ENCODE results near the gene LMBR1. TPM values are rescaled to one million over a fixed set of nuclear protein-coding genes. Genes with fewer than 3 reads are reported as not detected.

Gene LMBR1
- total RNA-seq, 2 experiments from 2014 or later: 42.7 to 50.6 TPM

GRCh38 chr7:156665101-156665500, 227.9 kb downstream of the LMBR1 start:
- Mint-ChIP-seq H3K27me3 (no peaks in the 10 kb centered on the region), H3K4me3 (no peak overlapping the region), H3K27ac (no peak overlapping the region), H3K9me3 (no peaks in the 10 kb centered on the region), H3K4me1 (ENCODE audit: low read depth) (no peaks in the 10 kb centered on the region), H3K36me3 (ENCODE audit: low read depth) (no peaks in the 10 kb centered on the region)
- ATAC-seq (no peak), DNase-seq (no peak)
- ChIA-PET POLR2A (no interaction called here), CTCF (interaction anchor here (1.1 kb wide), 2 partner anchors 13 to 15 kb away, joined by 3 read pairs; no protein-coding TSS in a partner anchor)
- intact Hi-C loops (cut with micrococcal nuclease): no loop called here
- TF ChIP-seq CTCF (IDR thresholded peaks at IDR 0.05): no peak

GRCh38 chr7:156662277-156662676, 230.7 kb downstream of the LMBR1 start:
- Mint-ChIP-seq H3K9me3 (no peaks in the 10 kb centered on the region), H3K27ac (no peak overlapping the region), H3K4me1 (ENCODE audit: low read depth) (peaks cover 2% of the 10 kb centered on the region), H3K36me3 (ENCODE audit: low read depth) (no peaks in the 10 kb centered on the region), H3K4me3 (no peak overlapping the region), H3K27me3 (peaks cover 10% of the 10 kb centered on the region)
- TF ChIP-seq CTCF (IDR thresholded peaks at IDR 0.05): no peak
- intact Hi-C loops (cut with micrococcal nuclease): no loop called here
- DNase-seq (no peak), ATAC-seq (no peak)
- CTCF ChIA-PET: no interaction called here
- POLR2A ChIA-PET: no interaction called here

- intact Hi-C loops (cut with micrococcal nuclease): no loop called here
- Mint-ChIP-seq H3K36me3 (ENCODE audit: low read depth) (no peaks in the 10 kb centered on the region), H3K9me3 (no peaks in the 10 kb centered on the region), H3K4me3 (no peak overlapping the region), H3K27me3 (peaks cover 10% of the 10 kb centered on the region), H3K4me1 (ENCODE audit: low read depth) (peaks cover 2% of the 10 kb centered on the region), H3K27ac (no peak overlapping the region)
- CTCF ChIA-PET: no interaction called here
- DNase-seq (no peak), ATAC-seq (no peak)
- POLR2A ChIA-PET: interaction anchor here (0.7 kb wide), 1 partner anchor 555 kb away, joined by 3 read pairs; no protein-coding TSS in a partner anchor
- TF ChIP-seq CTCF (IDR thresholded peaks at IDR 0.05): no peak
Measured at GRCh38 chr7:156661637-156662036, 231.3 kb downstream of the LMBR1 start.

GRCh38 chr7:156659961-156660360, 233.0 kb downstream of the LMBR1 start:
- Mint-ChIP-seq H3K27ac (no peak overlapping the region), H3K9me3 (no peaks in the 10 kb centered on the region), H3K36me3 (ENCODE audit: low read depth) (no peaks in the 10 kb centered on the region), H3K27me3 (peaks cover 12% of the 10 kb centered on the region), H3K4me3 (no peak overlapping the region), H3K4me1 (ENCODE audit: low read depth) (peaks cover 2% of the 10 kb centered on the region)
- ATAC-seq (no peak), DNase-seq (no peak)
- ChIA-PET CTCF (no interaction called here), POLR2A (no interaction called here)
- intact Hi-C loops (cut with micrococcal nuclease): loop anchor here (10.0 kb wide), 1 partner anchor 165 kb away; no protein-coding TSS in a partner anchor
- no peak for TF ChIP-seq CTCF (IDR thresholded peaks at IDR 0.05)

GRCh38 chr7:156659203-156659602, 233.8 kb downstream of the LMBR1 start:
- H3K36me3 Mint-ChIP-seq (ENCODE audit: low read depth): no peaks in the 10 kb centered on the region
- no peak overlapping the region for H3K4me3 Mint-ChIP-seq
- intact Hi-C loops (cut with micrococcal nuclease): loop anchor here (10.0 kb wide), 1 partner anchor 166 kb away; no protein-coding TSS in a partner anchor
- ATAC-seq (no peak), DNase-seq (no peak)
- no peak for TF ChIP-seq CTCF (IDR thresholded peaks at IDR 0.05)
- peaks cover 14% of the 10 kb centered on the region for H3K27me3 Mint-ChIP-seq
- no peak overlapping the region for H3K27ac Mint-ChIP-seq
- POLR2A ChIA-PET: no interaction called here
- CTCF ChIA-PET: no interaction called here
- H3K9me3 Mint-ChIP-seq: no peaks in the 10 kb centered on the region
- peaks cover 2% of the 10 kb centered on the region for H3K4me1 Mint-ChIP-seq (ENCODE audit: low read depth)
